ENCODE measurements around the gene CLUH. TPM values are rescaled to one million over a fixed set of nuclear protein-coding genes. Genes with fewer than 3 reads are reported as not detected.

Gene CLUH
- total RNA-seq, 1 experiment from 2014 or later, result 48.6 TPM

Small RNA genes lying within 50 kb of the gene (small RNA-seq; reads per million reads assigned to genes)
- gene MIR1253 (0 reads per million in 2 experiments), gene MIR6776 (0 reads per million in 2 experiments), gene RN7SL608P (0.04 to 0.47 reads per million in 2 experiments), gene hsa-mir-1253 (0 reads per million in 2 experiments)

Other genes with a start within 250 kb of the CLUH start
- gene METTL16, start 199.9 kb downstream of the CLUH start, total RNA-seq (2014; rRNA removed; shearing (Covaris generic)), result 30.3 and 33.2 TPM in 2 replicates
- gene PAFAH1B1, start 118.1 kb downstream of the CLUH start, total RNA-seq (2014; rRNA removed; shearing (Covaris generic)), result 76.7 and 88.3 TPM in 2 replicates
- gene CCDC92B, start 37.9 kb upstream of the CLUH start, total RNA-seq (2014; rRNA removed; shearing (Covaris generic)), result not detected in 2 replicates
- 13.6 and 14.2 TPM in 2 replicates for gene RAP1GAP2, start 84.7 kb upstream of the CLUH start, total RNA-seq (2014; rRNA removed; shearing (Covaris generic))

All from NCI-H460 (cell line).